Left renal cortex interstitium (tissue), 4 donors: ENCODE data around the gene FKBP2. TPM values are rescaled to one million over a fixed set of nuclear protein-coding genes. Genes with fewer than 3 reads are reported as not detected.

ENCODE experiments used
- DNase-seq, 4 donors: peaks; one replicate each; pipeline ENCODE4 v3.0.0-alpha.2; 2013; ENCODE audit warnings: low read depth in 4 of 4, low spot score in 2 of 4, missing footprints in 1 of 4
- polyA plus RNA-seq, 4 donors: library from polyadenylated mRNA; unstranded; fragments of 120-200 nt; gene quantifications; one replicate each; pipeline ENCODE4 v1.2.1, GENCODE V29; 2013; ENCODE audit not compliant: insufficient read length in 4 of 4

FKBP2 gene
- polyA plus RNA-seq, 4 donors, result 94.5 to 110 (median 102) TPM

- DNase-seq, result peak in 1 of 4 donors; percentile 80
Measured at GRCh38 chr11:64246871-64247728, 6.2 kb downstream of the FKBP2 start, which contains the start of gene PPP1R14B. TSS of gene PPP1R14B (minus strand) at chr11:64246943. CDS start at chr11:64246673, 270 bp downstream.

DNA sequence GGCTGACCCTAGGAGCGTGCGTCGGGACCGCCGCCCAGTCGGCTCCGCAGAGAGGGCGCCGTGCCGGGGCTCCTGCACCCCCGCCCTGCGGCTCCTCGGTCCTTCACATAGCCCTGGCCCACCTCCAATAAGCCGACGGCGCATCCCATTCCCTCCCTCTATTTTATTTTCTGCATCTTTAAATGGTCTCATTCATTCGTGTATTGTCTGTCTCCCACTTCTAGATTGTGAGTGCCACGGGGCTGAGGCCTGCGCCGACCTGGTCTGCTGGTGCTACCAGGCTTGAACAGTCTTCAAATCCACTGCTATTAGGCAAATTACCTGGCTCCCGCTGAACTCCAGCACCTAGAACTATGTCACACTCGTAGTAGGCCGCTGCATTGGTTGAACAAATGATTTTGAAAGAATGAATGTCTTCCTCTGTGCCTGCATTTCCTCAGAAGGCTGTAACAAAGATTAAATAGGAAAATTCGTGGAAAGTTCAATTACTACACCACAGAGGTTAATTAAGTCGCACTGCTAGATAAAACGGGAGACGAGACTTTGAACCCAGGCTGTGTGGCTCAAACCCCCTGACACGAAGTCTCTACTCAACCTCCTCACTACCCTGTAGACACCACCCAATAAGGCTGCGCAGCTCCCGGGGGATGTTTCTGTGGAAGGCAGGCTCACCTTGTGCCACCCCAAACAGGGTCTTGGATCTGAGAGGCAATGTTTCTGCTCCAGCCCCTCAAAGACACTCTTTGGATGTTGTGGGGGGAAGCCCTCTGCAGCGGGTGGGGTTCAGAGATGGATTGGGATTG lies 7.0 kb downstream of the FKBP2 start:
- no peak for DNase-seq

DNA sequence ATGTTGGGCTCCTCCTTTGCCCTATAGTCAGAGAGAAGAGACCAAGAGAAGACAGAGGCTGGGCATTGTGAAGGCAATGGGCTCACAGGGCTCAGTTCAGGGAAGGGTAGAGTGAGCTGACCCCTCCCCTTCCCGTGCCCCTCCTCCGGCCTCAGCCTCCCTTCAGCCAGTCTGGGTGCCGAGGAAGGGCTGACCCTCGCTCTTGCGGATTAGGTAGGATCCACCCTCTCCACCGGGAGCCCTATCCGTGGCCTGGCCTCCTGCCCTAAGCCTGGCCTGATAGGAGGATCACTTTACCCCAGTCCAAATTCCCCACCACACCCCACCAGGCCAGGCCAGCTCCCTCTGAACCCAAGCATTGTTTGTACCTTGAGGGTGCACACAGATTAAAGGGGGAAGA lies 7.7 kb downstream of the FKBP2 start:
- DNase-seq, result no peak

DNA sequence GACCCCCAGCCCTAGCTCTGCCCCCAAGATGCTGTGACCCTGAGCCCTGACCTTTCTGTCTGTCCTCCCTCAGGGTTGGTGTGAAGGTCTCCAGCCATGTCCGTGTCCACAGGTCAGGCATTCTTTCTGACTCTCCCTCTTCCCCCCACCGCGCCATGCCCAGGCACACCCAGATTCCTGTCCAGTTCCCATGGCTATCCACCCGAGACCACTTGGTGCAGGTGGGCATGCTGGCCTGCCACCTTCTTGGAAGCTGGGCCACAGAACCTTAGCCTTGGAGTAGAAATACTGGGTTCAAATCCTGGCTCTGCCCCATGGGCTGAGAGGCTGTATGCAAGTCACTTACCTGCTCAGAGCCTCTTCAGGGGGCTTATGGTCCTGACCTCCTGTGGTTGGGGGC lies 8.1 kb downstream of the FKBP2 start:
- no peak for DNase-seq

GRCh38 chr11:64249563-64250414 lies 8.9 kb downstream of the FKBP2 start:
- no peak for DNase-seq

GRCh38 chr11:64250415-64251015 lies 9.6 kb downstream of the FKBP2 start:
- DNase-seq, result no peak

- no peak for DNase-seq
Measured at GRCh38 chr11:64251016-64251752, 10.3 kb downstream of the FKBP2 start, which contains the start of gene PLCB3. TSS of gene PLCB3 (plus strand) at chr11:64251530. CDS start at chr11:64251650, 120 bp downstream.

DNA sequence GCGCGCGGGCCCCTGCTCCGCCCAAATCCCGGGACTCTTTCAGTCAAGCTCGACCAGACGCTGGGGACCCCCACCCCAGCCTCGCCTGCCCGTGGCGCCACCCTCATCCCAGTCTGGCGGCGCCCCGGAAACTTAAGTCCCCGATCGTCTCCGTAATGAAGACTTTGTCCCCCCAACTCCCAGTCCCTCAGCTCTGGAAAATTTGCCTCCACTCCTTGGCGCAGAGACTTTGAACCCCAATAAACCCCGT lies 10.8 kb downstream of the FKBP2 start:
- DNase-seq, result no peak

DNA sequence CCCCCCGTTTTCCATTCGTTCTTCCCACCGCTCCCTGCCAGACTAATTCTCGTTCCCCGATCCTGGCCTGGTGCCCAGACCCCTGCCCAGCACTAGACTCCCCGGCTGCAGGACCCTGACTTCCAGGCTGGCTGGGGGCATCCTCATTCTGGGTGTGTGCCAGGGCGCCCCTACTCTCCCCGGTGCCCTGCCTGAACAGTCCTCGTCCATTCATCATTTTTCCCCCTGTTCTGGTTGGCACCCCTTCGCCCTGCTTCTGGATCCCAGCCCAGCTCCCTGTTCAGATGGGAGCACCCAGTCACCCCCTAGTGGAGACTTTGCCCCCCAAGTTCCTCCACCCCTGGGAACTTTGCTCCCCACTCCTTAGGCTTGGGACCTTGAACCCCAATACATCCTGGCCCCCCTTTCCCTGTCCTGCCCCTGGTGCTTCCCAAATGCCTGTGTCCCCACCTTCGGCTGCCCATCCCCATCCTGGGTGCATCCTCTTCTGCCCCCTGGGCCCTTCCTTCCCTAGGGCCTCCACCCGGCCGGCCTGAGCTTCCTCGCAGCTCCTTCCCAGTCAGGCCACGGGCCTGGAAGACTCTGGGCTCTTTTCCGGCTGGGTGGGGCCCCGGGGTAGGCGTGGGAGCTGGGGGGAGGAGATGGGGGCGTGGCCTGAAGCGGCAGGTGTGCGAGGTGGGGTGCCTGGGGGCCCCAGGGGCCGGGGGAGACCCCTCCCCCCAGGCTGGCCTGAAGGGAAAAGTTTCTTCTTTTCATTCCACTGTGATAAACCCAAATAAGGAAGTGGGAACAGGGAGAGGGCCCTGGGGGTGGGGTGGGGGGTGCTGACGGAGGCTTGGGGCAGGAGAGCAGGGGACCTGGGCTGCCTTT lies 11.3 kb downstream of the FKBP2 start:
- no peak for DNase-seq

DNA sequence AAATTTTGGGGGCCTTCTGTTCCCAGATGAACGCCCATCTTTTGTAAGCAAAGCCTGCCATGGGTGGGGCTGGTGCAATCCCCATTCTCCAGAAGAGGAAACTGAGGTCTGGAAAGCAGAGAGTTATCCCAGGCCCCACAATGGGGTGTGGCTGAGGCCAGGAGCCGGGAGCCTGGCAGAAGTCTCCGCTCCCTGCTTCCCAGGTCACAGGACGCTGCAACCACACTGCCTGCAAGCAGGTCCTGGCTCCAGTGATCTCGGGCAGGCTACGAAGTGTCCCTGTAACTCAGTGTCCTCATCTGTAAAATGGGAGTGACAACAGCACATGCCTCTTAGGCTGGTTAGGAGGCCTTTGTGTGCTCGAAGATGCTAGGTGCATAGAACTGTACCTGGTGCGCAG lies 12.1 kb downstream of the FKBP2 start:
- no peak for DNase-seq

DNA sequence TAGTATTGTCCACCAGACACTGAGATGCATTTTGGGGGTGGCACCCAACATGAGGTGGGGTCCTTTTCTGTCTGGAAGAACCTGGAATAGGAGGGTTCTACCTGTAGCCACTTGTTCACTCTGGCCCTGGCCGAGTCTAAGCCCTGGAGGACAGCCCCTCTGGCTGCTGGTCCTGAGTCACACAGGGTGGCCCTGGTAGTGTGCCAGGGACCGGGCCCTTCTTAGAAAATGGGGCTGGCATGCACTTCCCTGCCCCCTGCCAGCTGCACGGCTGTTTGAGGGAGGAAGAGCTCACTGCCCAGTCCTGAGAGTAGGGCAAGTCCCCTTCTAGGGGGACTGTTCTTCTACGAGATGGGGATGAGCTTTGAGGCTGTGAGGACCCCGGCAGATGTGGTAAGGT lies 12.6 kb downstream of the FKBP2 start:
- no peak for DNase-seq

DNA sequence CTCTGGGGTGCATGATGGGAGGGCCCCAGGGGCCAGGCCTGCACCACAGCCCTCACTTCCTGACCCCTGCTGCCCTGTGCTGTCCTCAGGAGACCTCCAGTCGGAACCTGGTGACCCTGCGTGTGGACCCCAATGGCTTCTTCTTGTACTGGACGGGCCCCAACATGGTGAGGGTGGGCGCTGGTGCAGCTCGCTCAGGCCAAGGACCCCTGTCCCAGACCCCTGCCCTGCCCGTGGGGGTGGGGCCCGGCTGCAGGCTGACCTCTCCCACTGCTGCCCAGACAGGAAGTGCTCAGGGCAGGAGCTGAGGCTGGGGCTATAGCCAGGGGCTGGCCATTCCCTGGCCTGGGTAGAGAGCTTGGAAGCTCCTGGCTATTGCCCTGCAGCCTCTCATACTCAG lies 13.4 kb downstream of the FKBP2 start:
- DNase-seq, result no peak

GRCh38 chr11:64255135-64256128 lies 14.5 kb downstream of the FKBP2 start:
- DNase-seq, result no peak

DNA sequence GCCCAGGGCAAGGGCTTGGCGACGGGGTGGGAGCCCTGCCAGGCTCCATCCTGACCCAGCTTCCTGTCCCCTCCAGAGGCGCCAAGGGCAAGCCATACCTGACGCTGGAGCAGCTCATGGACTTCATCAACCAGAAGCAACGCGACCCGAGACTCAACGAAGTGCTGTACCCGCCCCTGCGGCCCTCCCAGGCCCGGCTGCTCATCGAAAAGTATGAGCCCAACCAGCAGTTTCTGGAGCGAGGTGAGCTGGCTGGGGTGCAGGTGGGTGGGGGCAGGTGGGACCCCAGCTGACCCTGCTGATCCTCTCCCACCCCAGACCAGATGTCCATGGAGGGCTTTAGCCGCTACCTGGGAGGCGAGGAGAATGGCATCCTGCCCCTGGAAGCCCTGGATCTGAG lies 15.4 kb downstream of the FKBP2 start:
- DNase-seq, result no peak

- DNase-seq, result no peak
Measured at GRCh38 chr11:64258356-64258755, 17.5 kb downstream of the FKBP2 start.

- DNase-seq, result no peak
Measured at GRCh38 chr11:64258946-64259532, 18.1 kb downstream of the FKBP2 start.

DNA sequence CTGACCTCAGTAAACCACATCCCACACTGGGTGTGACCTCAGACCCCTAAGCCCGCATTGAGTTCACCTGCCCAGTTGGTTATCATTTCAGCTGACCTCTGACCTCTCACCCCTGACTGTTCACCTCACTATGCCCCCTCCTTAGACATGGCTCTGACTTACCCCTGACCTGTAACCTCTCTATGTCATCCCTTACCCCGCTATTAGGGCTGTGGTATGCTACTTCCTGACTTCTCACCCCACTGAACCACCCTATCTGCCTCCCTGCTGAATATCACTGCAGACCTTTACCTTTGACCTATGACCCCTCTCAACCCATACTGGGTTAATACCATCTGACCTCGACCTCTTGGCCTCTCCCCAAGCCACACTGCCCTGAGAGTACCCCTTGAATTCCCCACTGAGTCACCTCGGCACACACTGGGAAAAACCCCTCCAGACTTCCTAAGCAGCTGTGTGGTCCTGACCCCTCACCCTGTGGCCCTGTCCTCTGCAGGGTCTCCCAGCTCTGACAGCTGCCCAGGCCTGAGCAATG lies 18.7 kb downstream of the FKBP2 start:
- DNase-seq, result no peak
